Neuronal stem cell (in vitro differentiated cells): Measurements from ENCODE around the gene FOXQ1.

Experiments used
- DNase-seq: peaks from one replicate; pipeline ENCODE4 v3.0.0-alpha.2; 2013; ENCODE audit warnings: low spot score
- H2AFZ ChIP-seq: one replicate; pipeline ENCODE4 v1.6.1; 2013; ENCODE audit warnings: mild to moderate bottlenecking, low read length, inconsistent platforms
- H2AK5ac ChIP-seq: 2 replicates; pipeline ENCODE4 v1.6.1; 2013; ENCODE audit warnings: low read depth, mild to moderate bottlenecking, inconsistent platforms, low read length, moderate library complexity, mixed read lengths
- H2BK120ac ChIP-seq: 2 replicates; pipeline ENCODE4 v1.6.1; 2013; ENCODE audit warnings: low read depth, mild to moderate bottlenecking, inconsistent platforms, low read length, moderate library complexity, mixed read lengths
- H2BK12ac ChIP-seq: one replicate; pipeline ENCODE4 v1.6.1; 2013; ENCODE audit warnings: low read length, inconsistent platforms
- H2BK15ac ChIP-seq: 2 replicates; pipeline ENCODE4 v1.6.1; 2013; ENCODE audit warnings: mild to moderate bottlenecking, low read length, inconsistent platforms, mixed read lengths
- H2BK5ac ChIP-seq: one replicate; pipeline ENCODE4 v1.6.1; 2013; ENCODE audit warnings: inconsistent platforms, mild to moderate bottlenecking, low read length, moderate library complexity
- H3K14ac ChIP-seq: one replicate; pipeline ENCODE4 v1.6.1; 2013; ENCODE audit warnings: low read length, inconsistent platforms
- H3K18ac ChIP-seq: 2 replicates; pipeline ENCODE4 v1.6.1; 2013; ENCODE audit warnings: low read length, inconsistent platforms
- H3K23ac ChIP-seq: 2 replicates; pipeline ENCODE4 v1.6.1; 2013; ENCODE audit warnings: low read depth, mild to moderate bottlenecking, mixed read lengths, low read length, inconsistent platforms; ENCODE audit not compliant: poor library complexity
- H3K27ac ChIP-seq: replicated peaks from 3 replicates; pipeline ENCODE4 v1.5.1; 2013; ENCODE audit warnings: low read length, inconsistent platforms
- H3K27me3 ChIP-seq, 3 experiments: 2 replicates each; pipeline ENCODE4 v1.6.1; 2013; ENCODE audit warnings: low read length in 3 of 3, mild to moderate bottlenecking in 2 of 3, inconsistent platforms in 1 of 3, low read depth in 1 of 3, mixed read lengths in 1 of 3, moderate library complexity in 1 of 3; ENCODE audit not compliant: control insufficient read depth in 3 of 3, insufficient read depth in 3 of 3
- H3K36me3 ChIP-seq, 2 donors: replicated peaks in 1 of 2; 2 replicates each; pipeline ENCODE4 v1.6.1; 2013; ENCODE audit warnings: low read length in 2 of 2; ENCODE audit not compliant: control insufficient read depth in 2 of 2, insufficient read depth in 2 of 2
- H3K4ac ChIP-seq: 2 replicates; pipeline ENCODE4 v1.6.1; 2013; ENCODE audit warnings: inconsistent platforms, mild to moderate bottlenecking, low read length, moderate library complexity
- H3K4me1 ChIP-seq, 2 donors: 1 replicate in 1 of 2; 2 replicates in 1 of 2; pipeline ENCODE4 v1.6.1; 2013; ENCODE audit warnings: low read length in 2 of 2, low read depth in 1 of 2; ENCODE audit not compliant: control insufficient read depth in 2 of 2, insufficient read depth in 1 of 2
- H3K4me2 ChIP-seq: one replicate; pipeline ENCODE4 v1.6.1; 2013; ENCODE audit warnings: mild to moderate bottlenecking, low read length, inconsistent platforms; ENCODE audit not compliant: insufficient read depth, poor library complexity, severe bottlenecking
- H3K4me3 ChIP-seq, 2 donors: 2 replicates each; pipeline ENCODE4 v1.5.1; 2013; ENCODE audit warnings: low read length in 2 of 2, mild to moderate bottlenecking in 2 of 2, inconsistent platforms in 1 of 2, moderate library complexity in 1 of 2
- H3K79me1 ChIP-seq: one replicate; pipeline ENCODE4 v1.6.1; 2013; ENCODE audit warnings: low read depth, mild to moderate bottlenecking, inconsistent platforms, low read length, moderate library complexity
- H3K9ac ChIP-seq: one replicate; pipeline ENCODE4 v1.6.1; 2013; ENCODE audit warnings: mild to moderate bottlenecking, low read depth, low read length, inconsistent platforms; ENCODE audit not compliant: poor library complexity
- H3K9me3 ChIP-seq, 2 donors: replicated peaks in 1 of 2; 2 replicates each; pipeline versions ENCODE3 to v1.6.1; 2013; ENCODE audit warnings: low read length in 2 of 2, mild to moderate bottlenecking in 2 of 2, inconsistent platforms in 1 of 2, low read depth in 1 of 2, mixed read lengths in 1 of 2, moderate library complexity in 1 of 2; ENCODE audit not compliant: control insufficient read depth in 2 of 2, insufficient read depth in 1 of 2
- H4K8ac ChIP-seq: one replicate; pipeline ENCODE4 v1.6.1; 2013; ENCODE audit warnings: low read depth, mild to moderate bottlenecking, inconsistent platforms, low read length, moderate library complexity
- H4K91ac ChIP-seq: one replicate; pipeline ENCODE4 v1.6.1; 2013; ENCODE audit warnings: low read length, low read depth, mild to moderate bottlenecking, inconsistent platforms; ENCODE audit not compliant: poor library complexity
- WGBS, 2 donors: extraction: QIAGEN DNeasy Blood & Tissue Kit; methylation state at CpG; one replicate each; pipeline ENCODE4 v1.1.7; 2013; ENCODE audit warnings: missing lambda C conversion rate in 2 of 2, mixed read lengths in 1 of 2; ENCODE audit not compliant: insufficient read length in 2 of 2, insufficient replicate concordance in 1 of 2; ENCODE audit errors: extremely low coverage in 2 of 2; 5-methylcytosine and 5-hydroxymethylcytosine counted together

The FOXQ1 gene

DNA sequence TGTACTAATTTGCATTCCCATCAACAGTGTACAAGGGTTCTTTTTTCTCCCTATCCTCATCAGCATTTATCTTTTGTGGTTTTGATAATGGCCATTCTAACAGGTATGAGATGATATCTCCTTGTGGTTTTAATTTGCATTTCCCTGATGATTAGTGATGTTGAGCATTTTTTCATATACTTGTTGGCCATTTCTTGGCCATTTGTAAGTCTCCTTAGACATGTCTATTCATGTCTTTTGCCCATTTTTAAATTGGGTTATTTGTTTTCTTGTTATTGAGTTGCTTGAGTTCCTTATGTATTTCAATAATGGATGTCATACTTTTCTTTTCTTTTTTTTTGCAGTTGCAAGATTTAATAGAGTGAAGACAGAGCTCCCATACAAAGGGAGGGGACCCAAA is 17.8 kb downstream of the FOXQ1 start:
- H3K27ac ChIP-seq: no peak overlapping the region
- H2AFZ ChIP-seq: no peak overlapping the region
- H3K9me3 ChIP-seq: no peaks in the 10 kb centered on the region
- no peaks in the 10 kb centered on the region for H3K4me1 ChIP-seq
- no peak overlapping the region for H3K23ac ChIP-seq
- H3K4me2 ChIP-seq: no peak overlapping the region
- no peak overlapping the region for H3K4ac ChIP-seq
- H3K14ac ChIP-seq: no peak overlapping the region
- DNase-seq: no peak
- H3K27me3 ChIP-seq: peaks cover 0 to 8% (median 0%) of the 10 kb centered on the region in 3 experiments
- no peak overlapping the region for H2BK5ac ChIP-seq
- no peak overlapping the region for H2AK5ac ChIP-seq
- H3K18ac ChIP-seq: no peak overlapping the region
- H2BK12ac ChIP-seq: no peak overlapping the region
- no peak overlapping the region for H3K4me3 ChIP-seq
- H3K9ac ChIP-seq: no peak overlapping the region
- no peak overlapping the region for H2BK120ac ChIP-seq
- no peaks in the 10 kb centered on the region for H3K36me3 ChIP-seq
- no peak overlapping the region for H2BK15ac ChIP-seq
- no peak overlapping the region for H4K8ac ChIP-seq
- no peak overlapping the region for H4K91ac ChIP-seq
- H3K79me1 ChIP-seq: no peaks in the 10 kb centered on the region

GRCh38 chr6:1334684-1335083 is 22.8 kb downstream of the FOXQ1 start:
- no peak overlapping the region for H3K23ac ChIP-seq
- no CpG with 5 or more reads among the region's 11 CpGs for WGBS, 2 donors

GRCh38 chr6:1335367-1336037 is 23.6 kb downstream of the FOXQ1 start:
- Histone ChIP-seq H4K8ac (no peak overlapping the region), H2AK5ac (no peak overlapping the region), H3K18ac (no peak overlapping the region), H3K9ac (no peak overlapping the region), H3K4ac (no peak overlapping the region), H3K9me3 (no peaks in the 10 kb centered on the region), H2BK15ac (no peak overlapping the region), H3K4me1 (peaks cover 3 to 4% of the 10 kb centered on the region in 2 donors), H3K27me3 (peaks cover 0 to 16% (median 0%) of the 10 kb centered on the region in 3 experiments), H2BK120ac (no peak overlapping the region), H3K23ac (no peak overlapping the region), H3K14ac (no peak overlapping the region), H3K27ac (no peak overlapping the region), H3K36me3 (no peaks in the 10 kb centered on the region), H4K91ac (no peak overlapping the region), H3K4me2 (no peak overlapping the region), H2AFZ (peak overlapping the region; percentile 37), H3K79me1 (no peaks in the 10 kb centered on the region), H2BK12ac (no peak overlapping the region), H3K4me3 (no peak overlapping the region), H2BK5ac (no peak overlapping the region)
- no CpG with 5 or more reads among the region's 14 CpGs for WGBS, 2 donors
- no peak for DNase-seq

More at GRCh38 chr6:1334684-1335083, 22.8 kb downstream of the FOXQ1 start:
- Histone ChIP-seq H3K9ac (no peak overlapping the region), H3K4me3 (no peak overlapping the region), H2BK120ac (no peak overlapping the region), H3K36me3 (no peaks in the 10 kb centered on the region), H3K18ac (no peak overlapping the region), H3K14ac (no peak overlapping the region), H3K27ac (no peak overlapping the region), H2AK5ac (no peak overlapping the region), H4K8ac (no peak overlapping the region), H2BK12ac (no peak overlapping the region), H3K9me3 (no peaks in the 10 kb centered on the region), H3K79me1 (no peaks in the 10 kb centered on the region), H2BK5ac (no peak overlapping the region), H3K27me3 (peaks cover 0 to 16% (median 0%) of the 10 kb centered on the region in 3 experiments), H3K4me2 (no peak overlapping the region), H2AFZ (no peak overlapping the region), H4K91ac (no peak overlapping the region), H2BK15ac (no peak overlapping the region), H3K4me1 (peaks cover 3 to 4% of the 10 kb centered on the region in 2 donors), H3K4ac (no peak overlapping the region)
- DNase-seq: no peak

DNA sequence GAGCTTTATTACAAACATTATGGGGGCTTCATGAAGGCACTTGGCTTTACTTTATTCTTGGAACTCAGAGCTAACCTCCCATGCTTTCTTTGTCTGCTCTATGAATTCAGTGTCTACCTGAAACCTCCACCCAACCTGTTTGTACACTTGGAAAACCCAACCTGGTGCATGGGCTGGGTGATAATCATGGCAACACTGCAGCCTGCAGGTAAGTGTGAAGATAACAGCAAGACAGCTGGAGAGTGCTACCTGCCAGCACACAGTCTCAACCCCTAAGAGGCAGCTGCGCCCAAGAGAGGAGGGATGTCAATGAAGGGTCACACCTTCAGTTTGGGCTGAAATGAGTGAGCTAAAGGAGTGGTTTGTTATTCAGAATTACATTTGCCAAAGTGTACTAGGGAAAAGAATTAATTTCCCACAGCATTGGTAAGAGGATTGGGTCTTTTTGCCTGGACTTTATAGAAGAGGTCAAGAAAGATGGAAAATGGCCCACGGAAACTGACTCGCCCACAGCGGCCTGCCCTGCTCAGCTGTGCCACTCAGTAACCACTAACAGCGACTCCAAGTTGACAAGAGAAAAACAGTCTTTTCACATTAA is 24.4 kb downstream of the FOXQ1 start:
- Histone ChIP-seq H3K18ac (no peak overlapping the region), H3K79me1 (no peaks in the 10 kb centered on the region), H4K91ac (no peak overlapping the region), H4K8ac (no peak overlapping the region), H2AFZ (no peak overlapping the region), H3K4me1 (peaks cover 3 to 4% of the 10 kb centered on the region in 2 donors), H3K4ac (no peak overlapping the region), H3K9ac (no peak overlapping the region), H3K9me3 (no peaks in the 10 kb centered on the region), H3K23ac (no peak overlapping the region), H3K14ac (no peak overlapping the region), H2BK12ac (no peak overlapping the region), H3K36me3 (no peaks in the 10 kb centered on the region), H3K27me3 (peaks cover 0 to 16% (median 0%) of the 10 kb centered on the region in 3 experiments), H2BK120ac (no peak overlapping the region), H2BK5ac (no peak overlapping the region), H3K27ac (no peak overlapping the region), H2AK5ac (no peak overlapping the region), H2BK15ac (no peak overlapping the region), H3K4me3 (no peak overlapping the region), H3K4me2 (no peak overlapping the region)
- WGBS, 2 donors: no CpG with 5 or more reads among the region's 5 CpGs
- DNase-seq: no peak
